Stomach smooth muscle (tissue), 2 donors: ENCODE results near the gene ASTN2.

Source experiments
- H3K27ac ChIP-seq: one replicate; pipeline ENCODE4 v1.7.0; 2013; ENCODE audit warnings: mild to moderate bottlenecking, low read length, inconsistent platforms
- H3K27me3 ChIP-seq, 2 donors: one replicate each; pipeline ENCODE4 v1.7.0; 2013; ENCODE audit warnings: low read length in 2 of 2; ENCODE audit not compliant: insufficient read depth in 2 of 2, control insufficient read depth in 1 of 2
- H3K36me3 ChIP-seq, 2 donors: one replicate each; pipeline ENCODE4 v1.7.0; 2013; ENCODE audit warnings: low read length in 2 of 2; ENCODE audit not compliant: control insufficient read depth in 2 of 2, insufficient read depth in 2 of 2
- H3K4me1 ChIP-seq: one replicate; pipeline ENCODE4 v1.7.0; 2013; ENCODE audit warnings: low read length; ENCODE audit not compliant: control insufficient read depth, insufficient read depth
- H3K4me3 ChIP-seq, 2 donors: one replicate each; pipeline ENCODE4 v1.7.0; 2013; ENCODE audit warnings: low read length in 2 of 2
- H3K9ac ChIP-seq, 2 donors: one replicate each; pipeline ENCODE4 v1.7.0; 2013; ENCODE audit warnings: low read length in 2 of 2, mild to moderate bottlenecking in 1 of 2
- H3K9me3 ChIP-seq, 2 donors: one replicate each; pipeline ENCODE4 v1.7.0; 2013; ENCODE audit warnings: low read length in 2 of 2; ENCODE audit not compliant: control insufficient read depth in 2 of 2
- donor health status: healthy.
- donor health status: Pancreatic carcinoma.

ASTN2 gene

GRCh38 chr9:116476002-116476401, 938.9 kb downstream of the ASTN2 start:
- no peaks in the 10 kb centered on the region for H3K9me3 ChIP-seq
- no peak overlapping the region for H3K9ac ChIP-seq
- peaks cover 23% of the 10 kb centered on the region for H3K4me1 ChIP-seq
- H3K27ac ChIP-seq, result no peak overlapping the region
- H3K36me3 ChIP-seq, result no peaks in the 10 kb centered on the region
- H3K27me3 ChIP-seq, result no peaks in the 10 kb centered on the region
- H3K4me3 ChIP-seq, result no peak overlapping the region

- Histone ChIP-seq H3K4me3 (no peak overlapping the region), H3K4me1 (peaks cover 24% of the 10 kb centered on the region), H3K27ac (no peak overlapping the region), H3K9me3 (no peaks in the 10 kb centered on the region), H3K36me3 (no peaks in the 10 kb centered on the region), H3K27me3 (no peaks in the 10 kb centered on the region), H3K9ac (no peak overlapping the region)
Measured at GRCh38 chr9:116475201-116475600, 939.7 kb downstream of the ASTN2 start.

- Histone ChIP-seq H3K36me3 (no peaks in the 10 kb centered on the region), H3K9me3 (no peaks in the 10 kb centered on the region), H3K27ac (peak overlapping the region; percentile 24), H3K4me3 (no peak overlapping the region), H3K27me3 (no peaks in the 10 kb centered on the region), H3K9ac (no peak overlapping the region), H3K4me1 (peaks cover 17% of the 10 kb centered on the region)
Measured at GRCh38 chr9:116471944-116472506, 942.8 kb downstream of the ASTN2 start.

- no peaks in the 10 kb centered on the region for H3K27me3 ChIP-seq
- H3K4me1 ChIP-seq, result peaks cover 10% of the 10 kb centered on the region
- peak overlapping the region; percentile 62 for H3K27ac ChIP-seq
- H3K36me3 ChIP-seq, result no peaks in the 10 kb centered on the region
- H3K9me3 ChIP-seq, result no peaks in the 10 kb centered on the region
- peak overlapping the region in 1 of 2 donors; percentile 47 for H3K9ac ChIP-seq
- H3K4me3 ChIP-seq, result peak overlapping the region in 1 of 2 donors; percentile 40
Measured at GRCh38 chr9:116471093-116471906, 943.6 kb downstream of the ASTN2 start.

- no peaks in the 10 kb centered on the region for H3K9me3 ChIP-seq
- H3K27ac ChIP-seq, result no peak overlapping the region
- no peaks in the 10 kb centered on the region for H3K27me3 ChIP-seq
- H3K9ac ChIP-seq, result no peak overlapping the region
- H3K4me3 ChIP-seq, result no peak overlapping the region
- H3K36me3 ChIP-seq, result no peaks in the 10 kb centered on the region
- H3K4me1 ChIP-seq, result peaks cover 9% of the 10 kb centered on the region
Measured at GRCh38 chr9:116468793-116469527, 945.9 kb downstream of the ASTN2 start.

- Histone ChIP-seq H3K9ac (no peak overlapping the region), H3K4me1 (peaks cover 9% of the 10 kb centered on the region), H3K27me3 (no peaks in the 10 kb centered on the region), H3K4me3 (no peak overlapping the region), H3K36me3 (no peaks in the 10 kb centered on the region), H3K27ac (no peak overlapping the region), H3K9me3 (no peaks in the 10 kb centered on the region)
Measured at GRCh38 chr9:116468369-116468768, 946.5 kb downstream of the ASTN2 start.

GRCh38 chr9:116467740-116468351, 947.0 kb downstream of the ASTN2 start:
- no peak overlapping the region for H3K27ac ChIP-seq
- peaks cover 9% of the 10 kb centered on the region for H3K4me1 ChIP-seq
- no peaks in the 10 kb centered on the region for H3K27me3 ChIP-seq
- H3K36me3 ChIP-seq, result no peaks in the 10 kb centered on the region
- no peaks in the 10 kb centered on the region for H3K9me3 ChIP-seq
- no peak overlapping the region for H3K4me3 ChIP-seq
- H3K9ac ChIP-seq, result no peak overlapping the region

GRCh38 chr9:116466271-116467235, 948.3 kb downstream of the ASTN2 start:
- H3K4me1 ChIP-seq, result peaks cover 6% of the 10 kb centered on the region
- no peaks in the 10 kb centered on the region for H3K9me3 ChIP-seq
- no peaks in the 10 kb centered on the region for H3K27me3 ChIP-seq
- H3K27ac ChIP-seq, result no peak overlapping the region
- H3K4me3 ChIP-seq, result no peak overlapping the region
- H3K9ac ChIP-seq, result no peak overlapping the region
- H3K36me3 ChIP-seq, result no peaks in the 10 kb centered on the region

- no peaks in the 10 kb centered on the region for H3K9me3 ChIP-seq
- no peaks in the 10 kb centered on the region for H3K36me3 ChIP-seq
Measured at GRCh38 chr9:116465576-116466270, 949.1 kb downstream of the ASTN2 start.

More at GRCh38 chr9:116465576-116466270, 949.1 kb downstream of the ASTN2 start:
- H3K4me3 ChIP-seq, result no peak overlapping the region
- H3K27ac ChIP-seq, result no peak overlapping the region
- H3K4me1 ChIP-seq, result no peaks in the 10 kb centered on the region
- H3K9ac ChIP-seq, result no peak overlapping the region
- H3K27me3 ChIP-seq, result no peaks in the 10 kb centered on the region
